ENCODE data around the gene MAPK4. TPM values are rescaled to one million over a fixed set of nuclear protein-coding genes. Genes with fewer than 3 reads are reported as not detected.
A peak's percentile ranks its signal among the peaks of the same experiment; 100 is the strongest.

MAPK4 gene
- total RNA-seq, 1 donor, result not detected

- Histone ChIP-seq H3K36me3 (ENCODE audit: insufficient read depth, low read length) (no peaks in the 10 kb centered on the region), H2AFZ (ENCODE audit: low read length) (no peak overlapping the region), H3K4me2 (ENCODE audit: insufficient read depth, low read length) (no peak overlapping the region), H3K4me1 (ENCODE audit: insufficient read depth, low read length) (no peaks in the 10 kb centered on the region), H3K79me2 (ENCODE audit: insufficient read depth, low read length) (no peaks in the 10 kb centered on the region), H3K27me3 (ENCODE audit: insufficient read depth, low read length) (no peaks in the 10 kb centered on the region), H4K20me1 (ENCODE audit: insufficient read depth, low read length) (no peaks in the 10 kb centered on the region), H3K9me3 (ENCODE audit: low read depth, low read length) (no peaks in the 10 kb centered on the region), H3K27ac (ENCODE audit: low read depth, low read length) (no peak overlapping the region), H3K4me3 (ENCODE audit: insufficient read depth, low read length) (no peak overlapping the region)
- no peak for DNase-seq (ENCODE audit: insufficient read length, low spot score, missing footprints)
- no peak for TF ChIP-seq CTCF (IDR thresholded peaks at IDR 0.05; ENCODE audit: extremely low read depth, low read depth, low read length)
Observed at GRCh38 chr18:50659091-50660003, 99.5 kb downstream of the MAPK4 start.

GRCh38 chr18:50661013-50661412 lies 101.1 kb downstream of the MAPK4 start:
- H3K4me2 ChIP-seq (ENCODE audit: insufficient read depth, low read length), result no peak overlapping the region
- H2AFZ ChIP-seq (ENCODE audit: low read length), result no peak overlapping the region
- H3K4me3 ChIP-seq (ENCODE audit: insufficient read depth, low read length), result no peak overlapping the region
- no peaks in the 10 kb centered on the region for H3K9me3 ChIP-seq (ENCODE audit: low read depth, low read length)
- TF ChIP-seq CTCF (IDR thresholded peaks at IDR 0.05; ENCODE audit: extremely low read depth, low read depth, low read length), result no peak
- H4K20me1 ChIP-seq (ENCODE audit: insufficient read depth, low read length), result no peaks in the 10 kb centered on the region
- H3K36me3 ChIP-seq (ENCODE audit: insufficient read depth, low read length), result no peaks in the 10 kb centered on the region
- H3K27ac ChIP-seq (ENCODE audit: low read depth, low read length), result no peak overlapping the region
- no peaks in the 10 kb centered on the region for H3K27me3 ChIP-seq (ENCODE audit: insufficient read depth, low read length)
- no peaks in the 10 kb centered on the region for H3K4me1 ChIP-seq (ENCODE audit: insufficient read depth, low read length)
- DNase-seq (ENCODE audit: insufficient read length, low spot score, missing footprints), result no peak
- H3K79me2 ChIP-seq (ENCODE audit: insufficient read depth, low read length), result no peaks in the 10 kb centered on the region

GRCh38 chr18:50662177-50662576 lies 102.3 kb downstream of the MAPK4 start:
- no peaks in the 10 kb centered on the region for H3K27me3 ChIP-seq (ENCODE audit: insufficient read depth, low read length)
- H3K4me3 ChIP-seq (ENCODE audit: insufficient read depth, low read length), result no peak overlapping the region
- DNase-seq (ENCODE audit: insufficient read length, low spot score, missing footprints), result no peak
- TF ChIP-seq CTCF (IDR thresholded peaks at IDR 0.05; ENCODE audit: extremely low read depth, low read depth, low read length), result peak; percentile 21
- H3K79me2 ChIP-seq (ENCODE audit: insufficient read depth, low read length), result no peaks in the 10 kb centered on the region
- H3K36me3 ChIP-seq (ENCODE audit: insufficient read depth, low read length), result no peaks in the 10 kb centered on the region
- H3K4me2 ChIP-seq (ENCODE audit: insufficient read depth, low read length), result no peak overlapping the region
- no peaks in the 10 kb centered on the region for H3K4me1 ChIP-seq (ENCODE audit: insufficient read depth, low read length)
- no peaks in the 10 kb centered on the region for H4K20me1 ChIP-seq (ENCODE audit: insufficient read depth, low read length)
- no peak overlapping the region for H2AFZ ChIP-seq (ENCODE audit: low read length)
- no peaks in the 10 kb centered on the region for H3K9me3 ChIP-seq (ENCODE audit: low read depth, low read length)
- H3K27ac ChIP-seq (ENCODE audit: low read depth, low read length), result no peak overlapping the region

- Histone ChIP-seq H2AFZ (ENCODE audit: low read length) (no peak overlapping the region), H3K36me3 (ENCODE audit: insufficient read depth, low read length) (no peaks in the 10 kb centered on the region), H3K27me3 (ENCODE audit: insufficient read depth, low read length) (no peaks in the 10 kb centered on the region), H3K9me3 (ENCODE audit: low read depth, low read length) (no peaks in the 10 kb centered on the region), H3K79me2 (ENCODE audit: insufficient read depth, low read length) (no peaks in the 10 kb centered on the region), H3K4me2 (ENCODE audit: insufficient read depth, low read length) (no peak overlapping the region), H3K4me1 (ENCODE audit: insufficient read depth, low read length) (no peaks in the 10 kb centered on the region), H4K20me1 (ENCODE audit: insufficient read depth, low read length) (no peaks in the 10 kb centered on the region), H3K4me3 (ENCODE audit: insufficient read depth, low read length) (no peak overlapping the region), H3K27ac (ENCODE audit: low read depth, low read length) (no peak overlapping the region)
- no peak for TF ChIP-seq CTCF (IDR thresholded peaks at IDR 0.05; ENCODE audit: extremely low read depth, low read depth, low read length)
- no peak for DNase-seq (ENCODE audit: insufficient read length, low spot score, missing footprints)
Observed at GRCh38 chr18:50662775-50663383, 103.0 kb downstream of the MAPK4 start.

Measured in osteoblast (primary cell).